ENCODE results near the gene RNF115. TPM values are rescaled to one million over a fixed set of nuclear protein-coding genes. Genes with fewer than 3 reads are reported as not detected.
A peak's percentile ranks its signal among the peaks of the same experiment; 100 is the strongest.
"Not testable (repeated sequence)": the region's sequence is repeated elsewhere in the genome, so short reads cannot be mapped to it uniquely, and the experiment has no call there.

The RNF115 gene
- total RNA-seq, 1 experiment from 2014 or later = 8.9 TPM

DNA sequence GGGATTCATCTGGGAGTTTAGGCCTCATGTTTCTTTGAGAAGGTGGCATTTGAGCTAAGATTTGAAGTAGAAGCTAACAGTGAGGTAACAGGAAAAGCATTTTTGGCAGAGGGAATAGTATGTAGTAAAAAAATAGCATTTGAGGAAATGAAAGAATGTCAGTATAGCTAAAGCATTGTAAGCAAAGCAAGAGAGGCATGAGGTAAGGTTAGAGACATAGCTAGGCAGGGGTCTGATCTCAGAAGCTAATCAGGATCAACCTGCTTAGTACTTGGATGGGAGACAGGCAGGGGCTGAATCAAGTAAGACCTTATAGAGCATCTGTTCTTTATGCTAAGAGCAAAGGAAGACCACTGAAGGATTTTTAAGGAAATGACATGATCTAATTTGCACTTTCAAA lies 4.1 kb upstream of the RNF115 start:
- DNase-seq (ENCODE audit: low read depth) = no peak

DNA sequence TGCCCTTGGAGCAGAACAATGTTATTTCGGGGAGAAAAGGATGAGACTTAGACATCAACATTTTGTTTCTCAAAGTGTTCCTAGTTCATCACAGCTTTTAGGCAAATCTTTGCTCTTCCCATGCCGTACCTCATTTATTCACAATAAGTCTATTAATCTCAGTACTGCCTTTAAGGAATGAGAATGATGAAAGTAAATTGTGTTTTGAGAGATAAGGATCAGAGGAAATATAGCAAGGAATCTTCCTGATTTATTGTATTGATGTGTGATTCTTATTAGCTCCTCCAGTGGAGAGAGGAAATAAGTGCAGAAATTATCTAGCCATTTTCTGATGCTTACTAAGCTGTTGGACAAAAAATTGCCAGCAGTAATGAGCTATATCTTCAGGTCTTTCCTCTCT lies 2.1 kb upstream of the RNF115 start:
- DNase-seq (ENCODE audit: low read depth) = no peak

DNA sequence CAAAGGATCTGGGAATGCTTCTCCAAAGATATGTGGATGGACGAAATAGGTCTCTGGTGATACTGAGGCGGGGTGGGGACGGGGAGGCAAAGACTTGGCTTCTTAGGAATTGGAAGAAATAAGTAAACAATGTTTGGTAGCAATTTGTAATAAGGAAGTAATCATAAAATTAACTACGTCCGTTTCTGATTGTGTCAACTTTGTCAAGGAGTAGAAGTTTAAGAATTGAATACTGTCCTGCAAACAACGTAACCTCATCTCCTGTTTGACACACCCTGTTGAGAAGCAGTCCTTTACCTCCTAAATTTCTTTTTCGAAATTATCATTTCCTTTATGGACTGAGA lies 576 bp upstream of the RNF115 start:
- no peak for DNase-seq (ENCODE audit: low read depth)

DNA sequence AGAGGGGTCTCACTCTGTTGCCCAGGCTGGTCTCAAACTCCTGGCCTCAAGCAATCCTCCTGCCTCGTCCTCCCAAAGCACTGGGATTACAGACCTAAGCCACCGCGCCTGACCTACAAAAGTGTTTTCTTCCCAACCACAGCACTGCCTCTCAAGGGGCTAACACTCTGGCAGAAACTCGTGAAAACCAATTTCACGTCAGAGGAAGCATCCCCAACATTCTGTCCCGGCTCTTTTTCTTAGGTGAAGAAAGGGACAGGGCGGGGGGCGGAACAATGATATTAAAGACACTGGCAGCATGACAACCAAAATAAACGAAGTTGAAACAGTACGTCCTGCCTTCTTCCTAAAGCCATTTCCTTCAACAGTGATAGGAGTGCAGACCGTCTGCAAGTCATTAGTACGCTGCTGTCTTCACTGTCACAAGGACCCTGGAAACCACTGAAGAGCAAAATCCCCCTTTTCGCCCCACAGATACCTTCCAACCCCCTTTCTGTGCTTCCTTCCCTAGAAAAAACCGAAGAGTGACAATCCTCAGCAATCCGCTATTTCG lies 1.0 kb downstream of the RNF115 start:
- DNase-seq (ENCODE audit: low read depth) = not testable (repeated sequence)

DNA sequence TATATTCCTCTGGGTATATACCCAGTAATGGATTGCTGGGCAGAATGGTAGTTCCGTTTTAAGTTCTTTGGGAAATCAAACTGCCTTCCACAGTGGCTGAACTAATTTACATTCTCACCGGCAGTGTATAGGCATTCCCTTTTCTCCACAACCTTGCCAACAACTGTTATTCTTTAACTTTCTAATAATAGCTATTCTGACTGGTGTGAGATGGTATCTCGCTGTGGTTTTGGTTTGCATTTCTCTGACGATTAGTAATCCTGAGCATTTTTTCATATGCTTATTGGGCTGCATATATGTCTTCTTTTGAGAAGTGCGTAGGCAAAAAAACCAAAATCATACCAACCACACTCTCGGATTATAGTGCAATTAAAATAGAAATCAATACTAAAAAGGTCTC lies 5.8 kb downstream of the RNF115 start:
- peak; percentile 29 for DNase-seq (ENCODE audit: low read depth)

DNA sequence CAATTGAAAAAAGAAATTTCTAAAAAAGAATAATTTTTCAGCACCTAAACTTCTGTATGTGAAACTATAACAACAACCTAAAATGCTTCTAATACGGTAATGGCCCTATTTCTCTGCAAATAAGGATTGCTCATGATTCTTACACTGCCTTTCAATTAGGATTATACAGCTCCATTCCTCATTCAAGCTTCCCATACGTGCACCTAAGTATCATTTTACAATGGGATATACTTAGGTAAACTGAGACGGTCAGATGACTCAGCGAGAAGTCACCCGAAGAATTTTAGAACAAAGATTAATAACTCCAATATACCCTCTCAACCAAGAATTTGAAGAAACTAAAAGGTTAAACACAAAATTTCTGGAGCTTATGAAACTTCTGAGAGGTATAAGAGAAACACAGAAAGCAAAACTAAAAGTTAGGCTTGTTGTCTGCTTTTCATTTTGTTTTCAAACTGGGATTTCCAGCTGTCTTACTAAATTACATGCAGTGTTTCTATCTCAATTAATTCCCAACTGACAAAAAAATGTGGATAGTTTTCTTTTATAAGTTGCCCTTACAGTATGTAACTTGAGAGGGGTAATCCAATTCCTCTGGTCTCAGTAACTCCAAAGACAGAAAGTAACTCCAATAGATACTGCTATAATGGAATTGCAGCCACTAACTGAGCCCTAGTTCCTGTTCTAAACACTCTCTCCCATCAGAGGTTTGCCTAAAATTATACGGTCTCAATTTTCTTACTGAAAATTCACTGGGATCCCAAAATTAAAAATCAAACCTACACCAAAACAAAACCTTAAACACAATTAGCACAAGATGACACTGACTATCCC lies 10.7 kb downstream of the RNF115 start:
- not testable (repeated sequence) for DNase-seq (ENCODE audit: low read depth)

DNA sequence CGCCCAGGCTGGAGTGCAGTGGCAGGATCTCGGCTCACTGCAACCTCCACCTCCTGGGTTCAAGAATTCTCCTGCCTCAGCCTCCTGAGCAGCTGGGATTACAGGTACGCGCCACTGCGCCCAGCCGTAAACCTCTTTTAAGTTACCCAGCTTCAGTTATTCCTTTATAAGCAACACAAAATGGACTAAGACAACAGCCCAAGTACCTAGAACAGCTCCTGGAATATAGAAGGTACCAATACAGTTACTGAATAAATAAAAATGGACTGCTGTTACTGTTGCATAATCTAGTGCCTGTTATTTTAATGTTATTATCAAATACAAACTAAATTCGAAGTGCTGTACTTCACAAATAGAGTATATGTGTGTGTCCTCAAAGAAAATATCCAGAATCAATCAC lies 17.1 kb downstream of the RNF115 start:
- no peak for DNase-seq (ENCODE audit: low read depth)

DNA sequence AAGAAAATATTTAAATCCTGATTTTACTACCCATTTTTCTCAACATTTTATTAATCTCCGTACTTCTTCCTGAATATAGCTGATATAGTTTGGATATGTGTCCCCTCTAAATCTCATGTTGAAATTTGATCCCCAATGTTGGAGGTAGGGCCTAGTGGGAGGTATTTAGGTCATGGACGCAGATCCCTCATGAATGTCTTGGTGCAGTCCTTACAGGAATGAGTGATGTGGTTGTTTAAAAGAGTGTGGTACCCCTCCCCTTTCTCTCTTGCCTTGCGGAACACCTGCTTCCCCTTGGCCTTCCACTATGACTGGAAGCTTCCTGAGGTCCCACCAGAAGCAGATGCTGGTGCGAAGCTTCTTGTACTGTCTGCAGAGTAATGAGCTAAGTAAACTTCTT lies 17.5 kb downstream of the RNF115 start:
- no peak for DNase-seq (ENCODE audit: low read depth)

DNA sequence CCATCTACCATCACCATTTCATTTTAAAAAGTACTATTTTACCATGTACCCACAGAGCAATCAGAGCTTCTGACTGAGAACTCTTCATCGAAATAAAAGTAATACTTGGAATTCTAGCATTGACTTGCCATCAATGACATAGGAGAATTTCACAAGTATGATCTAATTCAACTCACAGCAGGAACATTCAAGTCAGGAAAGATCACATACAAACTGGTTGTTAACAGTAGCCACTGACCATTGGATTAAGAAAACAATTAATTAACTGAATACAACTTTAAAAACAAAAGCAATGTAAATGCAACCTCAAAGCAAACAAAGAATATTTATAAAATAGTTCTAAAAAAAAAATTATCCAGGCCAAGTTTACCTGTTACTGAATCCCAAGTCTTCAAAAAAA lies 18.8 kb downstream of the RNF115 start:
- DNase-seq (ENCODE audit: low read depth) = no peak

DNA sequence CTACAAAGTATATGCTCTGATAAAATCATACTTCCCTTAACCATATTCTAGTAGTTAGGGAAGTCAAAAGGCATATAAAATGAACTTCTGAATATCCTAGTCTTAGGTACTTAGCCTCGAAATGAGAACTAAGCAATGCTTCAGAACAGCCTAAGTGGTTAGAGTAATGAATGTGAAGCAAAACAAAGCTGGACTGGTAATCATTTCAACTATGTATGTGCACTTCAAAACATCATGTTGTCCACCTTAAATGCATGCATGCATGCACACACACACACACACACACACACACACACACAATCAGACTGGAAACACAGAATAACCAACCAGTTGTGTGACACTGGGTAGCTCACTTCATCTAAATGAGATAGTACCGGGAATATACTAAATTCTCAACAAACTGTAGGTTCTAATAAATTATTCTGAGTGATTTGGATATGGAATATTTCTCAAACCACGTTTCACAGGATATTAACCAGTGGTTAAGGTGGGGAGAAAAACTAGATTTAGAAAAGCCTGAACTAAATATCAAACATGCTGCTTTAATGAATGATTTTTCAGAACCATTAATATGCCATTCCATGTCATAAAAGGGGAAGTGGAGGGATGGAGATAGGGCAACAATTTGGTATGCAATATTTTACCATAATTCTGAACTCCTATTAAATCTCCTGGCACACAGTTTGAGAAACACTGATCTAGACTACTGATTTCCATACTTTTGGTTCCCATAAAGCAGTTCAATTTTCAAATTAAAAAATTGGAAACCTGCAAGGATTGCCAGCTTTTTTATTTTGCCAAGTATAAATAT lies 19.5 kb downstream of the RNF115 start:
- DNase-seq (ENCODE audit: low read depth) = no peak

DNA sequence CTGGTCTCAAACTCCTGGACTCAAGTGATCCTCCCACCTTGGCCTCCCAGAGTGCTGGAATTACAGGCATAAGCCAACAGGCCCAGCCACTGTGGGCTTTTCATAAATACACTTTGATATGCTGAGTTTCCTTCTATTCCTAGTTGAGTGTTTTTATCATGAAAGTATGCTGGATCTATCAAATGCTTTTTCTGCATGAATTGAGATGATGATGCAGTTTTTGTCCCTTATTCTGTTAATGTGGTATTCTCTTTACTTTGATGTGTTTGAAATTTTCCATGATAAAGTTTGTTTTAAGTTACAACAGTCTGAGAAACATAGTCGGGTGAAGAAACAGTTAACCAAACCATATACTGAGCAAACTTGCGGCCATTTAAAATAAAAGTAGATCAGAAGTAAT lies 24.1 kb downstream of the RNF115 start:
- DNase-seq (ENCODE audit: low read depth) = no peak

DNA sequence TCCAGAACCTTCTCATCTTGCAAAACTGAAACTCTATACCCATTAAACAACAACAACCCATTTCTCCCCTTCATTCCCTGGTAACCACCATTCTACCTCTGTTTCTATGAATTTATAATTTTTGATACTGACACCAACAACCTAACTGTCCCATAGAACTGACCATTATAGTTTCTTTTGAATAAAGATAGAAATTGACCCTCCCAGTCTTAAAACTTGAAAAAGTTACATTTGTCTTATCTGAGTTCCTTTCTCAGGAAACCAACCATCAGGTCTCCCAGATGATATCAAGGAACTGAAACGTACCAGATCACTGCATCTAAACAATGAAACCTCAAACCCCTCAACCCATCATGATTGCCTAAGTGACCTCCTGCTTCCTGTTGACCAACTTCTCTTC lies 27.1 kb downstream of the RNF115 start:
- no peak for DNase-seq (ENCODE audit: low read depth)

DNA sequence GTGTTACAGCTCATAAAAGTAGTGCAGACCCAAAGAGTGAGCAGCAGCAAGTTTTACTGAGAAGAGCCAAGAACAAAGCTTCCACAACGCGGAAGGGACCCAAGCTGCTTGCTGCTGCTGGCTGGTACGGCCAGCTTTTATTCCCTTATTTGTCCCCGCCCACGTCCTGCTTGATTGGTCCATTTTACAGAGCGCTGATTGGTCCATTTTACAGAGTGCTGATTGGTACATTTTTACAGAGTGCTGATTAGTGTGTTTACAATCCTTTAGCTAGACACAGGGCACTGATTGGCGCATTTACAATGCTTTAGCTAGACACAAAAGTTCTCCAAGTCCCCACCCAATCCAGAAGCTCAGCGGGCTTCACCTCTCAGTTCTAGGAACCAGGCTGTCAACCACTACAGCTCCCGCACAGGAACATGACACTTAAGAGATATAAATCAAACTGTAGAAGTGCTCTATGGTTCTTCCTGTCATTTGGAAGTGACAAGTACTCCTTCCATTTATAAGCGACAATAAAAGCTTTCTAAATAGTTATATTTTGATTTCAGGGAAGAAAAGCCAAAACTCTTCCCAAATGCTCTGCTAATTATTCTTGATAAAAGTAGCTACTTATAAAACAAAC lies 28.5 kb downstream of the RNF115 start:
- no peak for DNase-seq (ENCODE audit: low read depth)

DNA sequence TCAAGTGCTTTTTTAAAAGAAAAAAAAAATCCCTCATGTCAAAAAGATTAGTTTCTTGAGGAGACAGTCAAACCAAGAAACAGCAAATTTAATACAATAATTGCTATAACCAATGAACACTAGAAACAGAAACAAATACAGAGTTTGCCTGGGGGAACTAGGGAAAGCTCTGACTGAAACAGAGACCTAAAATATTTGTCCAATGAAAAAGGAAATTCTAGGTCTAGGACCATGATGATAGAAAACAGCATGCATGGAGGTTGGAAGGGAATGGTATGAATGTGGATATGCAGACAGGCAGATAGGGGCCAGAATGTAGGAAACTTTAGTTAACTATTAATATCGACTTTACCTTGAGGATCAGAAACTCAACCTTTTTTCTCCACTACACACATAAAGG lies 31.4 kb downstream of the RNF115 start:
- no peak for DNase-seq (ENCODE audit: low read depth)

DNA sequence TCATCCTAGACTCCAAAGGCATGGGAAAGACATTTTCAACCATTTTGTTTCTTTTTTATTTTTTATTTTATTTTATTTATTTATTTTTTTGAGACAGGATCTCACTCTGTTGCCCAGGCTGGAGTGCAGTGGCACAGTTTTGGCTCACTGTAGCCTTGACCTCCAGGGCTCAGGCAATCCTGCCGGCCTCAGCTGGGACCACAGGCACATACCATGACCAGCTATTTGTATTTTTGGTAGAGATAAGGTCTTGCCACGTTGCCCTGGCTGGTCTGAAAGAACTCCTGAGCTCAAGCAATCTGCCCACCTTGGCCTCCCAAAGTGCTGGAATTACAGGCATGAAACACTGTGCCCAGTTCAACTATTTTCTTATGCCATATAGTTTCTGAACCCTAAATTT lies 32.0 kb downstream of the RNF115 start:
- not testable (repeated sequence) for DNase-seq (ENCODE audit: low read depth)

DNA sequence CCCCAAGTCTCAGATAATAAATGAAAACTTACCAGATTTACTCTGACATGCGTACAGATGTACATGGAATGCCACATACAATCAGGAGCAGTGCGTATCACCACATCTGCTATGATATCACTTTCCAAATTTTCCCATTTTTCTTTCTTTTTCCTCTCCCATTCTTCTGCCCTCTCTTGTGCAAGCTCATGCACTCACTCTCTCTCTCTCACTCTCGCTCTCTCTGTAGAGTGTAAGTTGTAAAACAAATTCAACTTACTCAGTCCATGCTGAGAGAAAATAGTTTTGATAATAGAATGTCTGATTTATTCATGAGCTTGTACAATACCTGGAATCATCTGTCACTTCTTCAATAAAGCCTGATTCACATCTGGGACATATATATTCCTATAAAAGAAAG lies 35.3 kb downstream of the RNF115 start:
- no peak for DNase-seq (ENCODE audit: low read depth)

DNA sequence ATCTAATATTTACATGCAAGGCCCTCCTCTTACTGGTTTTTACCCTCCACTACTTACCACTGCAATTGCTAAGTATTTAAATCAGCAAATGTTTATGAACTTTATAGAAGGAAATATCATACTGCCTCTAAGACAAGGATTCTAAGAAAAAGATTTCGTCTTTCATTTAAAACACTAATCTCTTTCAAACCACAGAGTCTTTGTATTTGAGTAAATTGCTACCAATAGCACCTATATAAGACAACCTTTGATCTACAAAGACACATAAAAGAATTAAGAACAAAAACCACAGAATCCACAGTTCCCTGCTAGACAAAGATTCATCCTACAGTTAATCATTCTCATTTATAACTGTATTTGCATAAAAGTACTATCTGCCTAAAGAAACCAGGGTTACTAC lies 37.6 kb downstream of the RNF115 start:
- no peak for DNase-seq (ENCODE audit: low read depth)

DNA sequence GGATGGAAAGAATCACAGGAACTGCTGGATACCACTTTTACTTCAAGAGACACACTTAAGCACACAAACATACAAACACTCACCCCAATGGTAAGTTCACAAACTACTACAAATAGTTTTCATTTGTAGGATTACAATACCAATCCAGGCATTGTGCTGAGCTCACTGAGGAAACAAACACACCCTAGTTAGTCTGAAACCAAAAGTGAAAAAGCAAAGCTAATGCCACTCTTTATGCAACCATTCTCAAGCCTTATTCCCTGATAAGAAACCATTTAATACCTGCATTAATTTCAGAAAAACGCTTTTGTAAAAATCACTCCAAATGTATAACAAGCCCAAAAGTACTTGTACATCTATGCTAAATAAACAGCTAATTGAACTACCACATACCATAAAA lies 38.3 kb downstream of the RNF115 start:
- DNase-seq (ENCODE audit: low read depth) = no peak

DNA sequence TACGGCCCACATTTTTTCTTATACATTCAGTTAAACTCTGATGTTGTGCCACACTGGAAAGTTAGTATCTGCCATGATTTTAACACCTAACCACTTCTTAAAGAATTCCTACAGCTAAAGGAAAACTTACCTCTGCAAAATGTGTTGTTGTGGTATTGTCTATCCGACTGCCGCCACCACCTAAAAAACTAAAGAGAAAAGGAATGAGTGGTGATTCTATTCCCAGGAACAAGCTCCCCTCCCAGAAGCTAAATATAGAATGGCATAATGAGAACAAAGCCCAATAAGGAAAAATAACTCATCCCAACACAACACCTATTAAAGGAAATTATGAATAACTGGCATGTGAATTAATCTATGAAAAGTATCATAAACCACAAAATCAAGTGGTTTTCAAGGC lies 39.5 kb downstream of the RNF115 start:
- no peak for DNase-seq (ENCODE audit: low read depth)

DNA sequence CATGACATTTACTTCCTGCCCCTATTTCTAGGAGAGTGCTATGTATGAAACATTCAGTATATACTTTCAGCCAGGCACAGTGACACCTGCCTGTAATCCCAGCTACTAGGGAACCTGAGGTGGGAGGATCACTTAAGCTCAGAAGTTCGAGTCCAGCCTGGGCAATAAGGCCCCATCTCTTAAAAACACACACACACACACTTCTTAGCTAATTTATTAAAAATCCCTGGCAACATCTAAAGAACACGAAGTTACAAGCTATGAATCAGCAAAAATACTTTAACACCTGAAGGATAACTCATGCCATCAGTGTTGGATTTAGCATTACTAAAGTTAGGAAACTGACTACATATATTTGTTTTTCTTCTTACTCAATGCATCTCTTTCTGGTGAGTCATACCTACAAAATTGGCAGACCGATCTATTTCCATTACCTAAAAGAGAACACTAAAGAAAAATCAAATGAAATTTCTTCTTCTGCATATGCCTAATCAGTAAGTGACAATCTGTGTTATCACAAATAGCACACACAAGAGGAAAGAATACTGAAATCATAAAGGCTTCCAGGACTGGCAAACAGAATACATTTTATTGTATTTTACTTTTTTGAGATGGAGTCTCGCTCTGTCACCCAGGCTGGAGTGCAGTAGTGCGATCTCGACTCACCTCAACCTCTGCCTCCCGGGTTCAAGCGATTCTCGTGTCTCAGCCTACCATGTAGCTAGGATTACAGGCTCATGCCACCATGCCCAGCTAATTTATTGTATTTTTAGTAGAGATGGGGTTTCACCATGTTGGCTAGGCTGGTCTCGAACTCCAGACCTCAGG lies 41.4 kb downstream of the RNF115 start:
- peak; percentile 69 for DNase-seq (ENCODE audit: low read depth)

DNA sequence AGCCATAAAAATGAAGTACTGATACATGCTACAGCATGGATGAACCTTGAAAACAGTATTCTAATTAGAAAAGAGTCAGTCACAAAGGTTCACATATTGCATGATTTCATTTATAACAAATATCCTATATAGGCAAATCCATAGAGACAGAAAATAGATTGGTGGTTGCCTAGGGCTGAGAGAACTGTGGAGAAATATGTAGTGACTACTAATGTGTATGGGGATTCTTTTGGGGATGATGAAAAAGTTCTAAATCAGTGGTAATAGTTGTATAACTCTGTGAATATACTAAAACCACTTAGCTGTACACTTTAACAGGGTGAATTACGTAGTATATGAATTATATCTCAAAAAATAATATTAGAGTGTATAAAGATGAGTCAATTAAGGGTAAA lies 45.8 kb downstream of the RNF115 start:
- no peak for DNase-seq (ENCODE audit: low read depth)
